B cell (primary cell): Measurements from ENCODE around the gene PRRG1. TPM values are rescaled to one million over a fixed set of nuclear protein-coding genes. Genes with fewer than 3 reads are reported as not detected.
"Not testable (repeated sequence)": the region's sequence is repeated elsewhere in the genome, so short reads cannot be mapped to it uniquely, and the experiment has no call there.

ENCODE experiments used
- ATAC-seq: fragments of 200-7000 bp; cut with Tn5 transposase; one replicate; pipeline ENCODE4 v1.10.0; 2021; ENCODE audit warnings: low read depth, mild to moderate bottlenecking, moderate number of reproducible peaks, moderate library complexity
- CTCF ChIA-PET: fragments of 350-600 bp; sonication (Branson Sonifier 250); formaldehyde crosslinking; loops from one replicate; lab custom pipeline; 2021; ENCODE audit warnings: antibody characterized with exemption, inconsistent platforms; lab: Charles Lee
- POLR2A ChIA-PET: fragments of 350-600 bp; sonication (Branson Sonifier 250); formaldehyde crosslinking; loops from one replicate; lab custom pipeline; 2021; ENCODE audit warnings: antibody characterized with exemption; lab: Charles Lee
- DNase-seq: peaks from one replicate; pipeline ENCODE4 v3.0.0; 2013
- H2AFZ ChIP-seq: 2 replicates; pipeline ENCODE4 v1.6.1; 2012; ENCODE audit warnings: mild to moderate bottlenecking, low read depth, low read length; ENCODE audit not compliant: insufficient read depth, poor library complexity, severe bottlenecking
- H3K27ac ChIP-seq, 2 donors: 1 replicate in 1 of 2; 2 replicates in 1 of 2; pipeline ENCODE4 v1.5.1; 2012 to 2013; ENCODE audit warnings: low read length in 2 of 2, mild to moderate bottlenecking in 2 of 2, moderate library complexity in 1 of 2
- H3K27me3 ChIP-seq, 4 experiments: fragments of 200-600 bp in 1 of 4; sonication (generic) in 1 of 4; replicated peaks in 1 of 4; 1 replicate in 2 of 4; 2 replicates in 2 of 4; pipeline versions ENCODE4 v1.6.1 to v1.7.0; 2013 to 2016; ENCODE audit warnings: low read length in 3 of 4, mild to moderate bottlenecking in 2 of 4, mixed read lengths in 1 of 4, moderate library complexity in 1 of 4; ENCODE audit not compliant: insufficient read depth in 4 of 4, control insufficient read depth in 3 of 4; ENCODE audit errors: control extremely low read depth in 1 of 4
- H3K36me3 ChIP-seq, 2 experiments: replicated peaks in 1 of 2; 1 replicate in 1 of 2; 2 replicates in 1 of 2; pipeline versions ENCODE4 v1.6.1 to v1.7.1; 2013; ENCODE audit warnings: low read length in 1 of 2; ENCODE audit not compliant: insufficient read depth in 2 of 2, control insufficient read depth in 1 of 2; ENCODE audit errors: control extremely low read depth in 1 of 2, extremely low read depth in 1 of 2
- H3K4me1 ChIP-seq, 2 donors: fragments of 200-600 bp in 1 of 2; sonication (generic) in 1 of 2; 1 replicate in 1 of 2; 2 replicates in 1 of 2; pipeline versions ENCODE4 v1.5.1 to v1.6.1; 2013 to 2017; ENCODE audit warnings: low read length in 2 of 2; ENCODE audit not compliant: control insufficient read depth in 2 of 2, insufficient read depth in 2 of 2
- H3K4me2 ChIP-seq: replicated peaks from 2 replicates; pipeline ENCODE3; 2012; ENCODE audit warnings: mild to moderate bottlenecking, low read depth, low read length; ENCODE audit not compliant: poor library complexity, severe bottlenecking
- H3K4me3 ChIP-seq, 5 experiments: fragments of 200-600 bp in 1 of 5; sonication (generic) in 1 of 5; 1 replicate in 3 of 5; 2 replicates in 2 of 5; pipeline versions ENCODE4 v1.5.1 to v1.7.0; 2011 to 2016; ENCODE audit warnings: low read length in 4 of 5, mild to moderate bottlenecking in 4 of 5, low read depth in 2 of 5, control low read depth in 1 of 5, moderate library complexity in 1 of 5; ENCODE audit not compliant: insufficient read depth in 1 of 5; ENCODE audit errors: control extremely low read depth in 1 of 5, extremely low read depth in 1 of 5
- H3K79me2 ChIP-seq: fragments of 200-600 bp; sonication (generic); one replicate; pipeline ENCODE4 v1.6.0; 2016; ENCODE audit warnings: low read length; ENCODE audit not compliant: control insufficient read depth, insufficient read depth
- H3K9ac ChIP-seq: fragments of 200-600 bp; sonication (generic); 2 replicates; pipeline ENCODE4 v1.6.1; 2017; ENCODE audit warnings: mild to moderate bottlenecking, low read length, moderate library complexity
- H3K9me3 ChIP-seq, 3 donors: one replicate each; pipeline versions ENCODE4 v1.6.1 to v1.7.1; 2013; ENCODE audit warnings: low read length in 2 of 3; ENCODE audit not compliant: control insufficient read depth in 2 of 3, insufficient read depth in 1 of 3; ENCODE audit errors: control extremely low read depth in 1 of 3
- H4K20me1 ChIP-seq: 2 replicates; pipeline ENCODE4 v1.6.0; 2012; ENCODE audit warnings: mild to moderate bottlenecking, low read length; ENCODE audit not compliant: insufficient read depth, control insufficient read depth, poor library complexity, severe bottlenecking
- H3K27ac Mint-ChIP-seq: one replicate; pipeline ENCODE4 v1.8.0; 2021; ENCODE audit warnings: mixed read lengths
- H3K27me3 Mint-ChIP-seq: one replicate; pipeline ENCODE4 v1.8.0; 2021; ENCODE audit warnings: mixed read lengths
- H3K4me1 Mint-ChIP-seq: one replicate; pipeline ENCODE4 v1.8.0; 2021; ENCODE audit warnings: mixed read lengths
- H3K4me3 Mint-ChIP-seq: one replicate; pipeline ENCODE4 v1.8.0; 2021; ENCODE audit warnings: mixed read lengths
- H3K9me3 Mint-ChIP-seq: one replicate; pipeline ENCODE4 v1.8.0; 2022; ENCODE audit warnings: mixed read lengths; ENCODE audit not compliant: insufficient read depth
- EZH2 ChIP-seq: IDR thresholded peaks from 2 replicates; pipeline ENCODE4 v1.6.1; 2012; ENCODE audit warnings: borderline replicate concordance, low read depth, mild to moderate bottlenecking, moderate library complexity, low read length; ENCODE audit not compliant: insufficient read depth, poor library complexity, severe bottlenecking
- WGBS: methylation state at CpG from one replicate; pipeline ENCODE4 v1.1.5; 2013; ENCODE audit warnings: missing lambda C conversion rate; ENCODE audit not compliant: insufficient coverage; 5-methylcytosine and 5-hydroxymethylcytosine counted together
- intact Hi-C: fragments of 100-400 bp; cut with micrococcal nuclease; formaldehyde crosslinking; loops from one replicate; pipeline ENCODE4 v1.10.0; 2022
- polyA plus RNA-seq: library from polyadenylated mRNA; depleted of rRNA; stranded (reverse); fragments of >200 nt; gene quantifications from 2 replicates; pipeline ENCODE4 v1.2.3, GENCODE V29; 2012
- total RNA-seq, 2 donors: library from RNA; stranded (reverse); fragments of 120-200 nt in 1 of 2; gene quantifications; 1 replicate in 1 of 2; 2 replicates in 1 of 2; pipeline versions ENCODE4 v1.2.3 to v1.2.4, GENCODE V29; 2013 to 2022
- TF ChIP-seq, protein P1 (sequence below): fragments of 200-600 bp; IDR thresholded peaks from one replicate; pipeline ENCODE4 v1.8.0; 2022; ENCODE audit warnings: antibody characterized with exemption, mild to moderate bottlenecking

Gene PRRG1
- total and polyA plus RNA-seq, 2 donors (not counting 1 experiment from before 2014, with no cell fraction given) = not detected

GRCh38 chrX:37425370-37425769, 76.2 kb downstream of the PRRG1 start:
- H3K27me3 Mint-ChIP-seq = no peaks in the 10 kb centered on the region
- POLR2A ChIA-PET = no interaction called here
- TF ChIP-seq EZH2 = no peak
- TF ChIP-seq, protein P1, sequence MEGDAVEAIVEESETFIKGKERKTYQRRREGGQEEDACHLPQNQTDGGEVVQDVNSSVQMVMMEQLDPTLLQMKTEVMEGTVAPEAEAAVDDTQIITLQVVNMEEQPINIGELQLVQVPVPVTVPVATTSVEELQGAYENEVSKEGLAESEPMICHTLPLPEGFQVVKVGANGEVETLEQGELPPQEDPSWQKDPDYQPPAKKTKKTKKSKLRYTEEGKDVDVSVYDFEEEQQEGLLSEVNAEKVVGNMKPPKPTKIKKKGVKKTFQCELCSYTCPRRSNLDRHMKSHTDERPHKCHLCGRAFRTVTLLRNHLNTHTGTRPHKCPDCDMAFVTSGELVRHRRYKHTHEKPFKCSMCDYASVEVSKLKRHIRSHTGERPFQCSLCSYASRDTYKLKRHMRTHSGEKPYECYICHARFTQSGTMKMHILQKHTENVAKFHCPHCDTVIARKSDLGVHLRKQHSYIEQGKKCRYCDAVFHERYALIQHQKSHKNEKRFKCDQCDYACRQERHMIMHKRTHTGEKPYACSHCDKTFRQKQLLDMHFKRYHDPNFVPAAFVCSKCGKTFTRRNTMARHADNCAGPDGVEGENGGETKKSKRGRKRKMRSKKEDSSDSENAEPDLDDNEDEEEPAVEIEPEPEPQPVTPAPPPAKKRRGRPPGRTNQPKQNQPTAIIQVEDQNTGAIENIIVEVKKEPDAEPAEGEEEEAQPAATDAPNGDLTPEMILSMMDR = no peak
- Histone ChIP-seq H3K4me2 (no peak overlapping the region), H3K4me3 (no peak overlapping the region), H3K79me2 (no peaks in the 10 kb centered on the region), H3K27me3 (no peaks in the 10 kb centered on the region), H3K27ac (no peak overlapping the region), H3K9ac (no peak overlapping the region), H2AFZ (no peak overlapping the region), H3K36me3 (no peaks in the 10 kb centered on the region), H3K9me3 (no peaks in the 10 kb centered on the region), H3K4me1 (no peaks in the 10 kb centered on the region), H4K20me1 (no peaks in the 10 kb centered on the region)
- no peak overlapping the region for H3K27ac Mint-ChIP-seq
- no peaks in the 10 kb centered on the region for H3K9me3 Mint-ChIP-seq
- intact Hi-C loops = no loop called here
- H3K4me3 Mint-ChIP-seq = no peak overlapping the region
- ATAC-seq (no peak), DNase-seq (no peak)
- CTCF ChIA-PET = no interaction called here
- WGBS = no CpG with 5 or more reads among the region's 1 CpG
- no peaks in the 10 kb centered on the region for H3K4me1 Mint-ChIP-seq

DNA sequence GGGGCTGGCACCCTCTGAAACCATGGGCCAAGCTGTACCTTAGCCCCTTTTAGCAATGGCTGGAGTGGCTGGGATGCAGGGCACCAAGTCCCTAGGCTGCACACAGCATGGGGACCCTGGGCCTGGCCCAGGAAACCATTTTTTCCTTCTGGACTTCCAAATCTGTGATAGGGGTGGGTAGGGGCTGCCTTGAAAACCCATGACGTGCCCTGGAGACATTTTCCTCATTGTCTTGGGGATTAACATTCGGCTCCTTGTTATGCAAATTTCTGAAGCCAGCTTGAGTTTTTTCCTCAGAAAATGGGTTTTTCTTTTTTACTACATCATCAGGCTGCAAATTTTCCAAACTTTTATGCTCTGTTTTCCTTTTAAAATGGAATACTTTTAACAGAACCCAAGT, 79.8 kb downstream of the PRRG1 start:
- H3K4me3 Mint-ChIP-seq, H3K79me2 ChIP-seq, H3K27me3 ChIP-seq, H3K27ac Mint-ChIP-seq, H3K4me2 ChIP-seq, ATAC-seq, H3K36me3 ChIP-seq, H2AFZ ChIP-seq, H3K9me3 Mint-ChIP-seq, H3K9me3 ChIP-seq, DNase-seq, CTCF ChIA-PET, intact Hi-C loops, POLR2A ChIA-PET, H3K4me1 ChIP-seq, H3K27ac ChIP-seq, H3K9ac ChIP-seq, H4K20me1 ChIP-seq, H3K27me3 Mint-ChIP-seq, H3K4me1 Mint-ChIP-seq, H3K4me3 ChIP-seq: not testable (repeated sequence)
- no CpG with 5 or more reads among the region's 2 CpGs for WGBS
